Peyer's patch (tissue), 4 donors: Measurements from ENCODE around the gene FAM120A.

Source experiments
- CTCF ChIP-seq, 6 experiments: fragments of 450-650 bp in 4 of 6; fragments of 200-600 bp in 2 of 6; sonication (generic) in 1 of 6; IDR thresholded peaks; one replicate each; pipeline ENCODE4 v1.5.1; 2017 to 2019; ENCODE audit warnings: antibody characterized with exemption in 6 of 6, mild to moderate bottlenecking in 3 of 6, moderate library complexity in 1 of 6
- POLR2A ChIP-seq, 2 donors: fragments of 450-650 bp; IDR thresholded peaks; one replicate each; pipeline ENCODE4 v1.5.1; 2017; ENCODE audit warnings: antibody characterized with exemption in 2 of 2, mild to moderate bottlenecking in 2 of 2, moderate library complexity in 2 of 2

- TF ChIP-seq CTCF (IDR thresholded peaks at IDR 0.05), result no peak
- no peak for TF ChIP-seq POLR2A (IDR thresholded peaks at IDR 0.05)
Observed at GRCh38 chr9:93568169-93568568, 116.7 kb downstream of the FAM120A start.
